PC-3 (cell line): Measurements from ENCODE around the gene UBA5.

Experiments
- CTCF ChIP-seq: fragments of 300-600 bp; sonication (generic); conservative IDR thresholded peaks from 2 replicates; pipeline ENCODE4 v1.5.1; 2017; ENCODE audit warnings: antibody characterized with exemption, low read depth, mild to moderate bottlenecking, low read length
- EZH2 ChIP-seq: fragments of 300-600 bp; sonication (generic); IDR thresholded peaks from one replicate; pipeline ENCODE4 v1.6.1; 2017; ENCODE audit warnings: antibody characterized with exemption, mild to moderate bottlenecking, low read length; ENCODE audit not compliant: unreplicated experiment
- EZH2phosphoT487 ChIP-seq: fragments of 300-600 bp; sonication (generic); IDR thresholded peaks from 2 replicates; pipeline ENCODE4 v1.6.1; 2018; ENCODE audit warnings: mild to moderate bottlenecking, antibody characterized with exemption, low read length, borderline replicate concordance

- TF ChIP-seq EZH2phosphoT487 (no peak), CTCF (no peak), EZH2 (no peak)
These were observed 22.5 kb upstream of the UBA5 start for GRCh38 chr3:132637590-132637989.
